Measurements from ENCODE around the gene RALBP1.
"Not testable (repeated sequence)": the region's sequence is repeated elsewhere in the genome, so short reads cannot be mapped to it uniquely, and the experiment has no call there.

The RALBP1 gene

DNA sequence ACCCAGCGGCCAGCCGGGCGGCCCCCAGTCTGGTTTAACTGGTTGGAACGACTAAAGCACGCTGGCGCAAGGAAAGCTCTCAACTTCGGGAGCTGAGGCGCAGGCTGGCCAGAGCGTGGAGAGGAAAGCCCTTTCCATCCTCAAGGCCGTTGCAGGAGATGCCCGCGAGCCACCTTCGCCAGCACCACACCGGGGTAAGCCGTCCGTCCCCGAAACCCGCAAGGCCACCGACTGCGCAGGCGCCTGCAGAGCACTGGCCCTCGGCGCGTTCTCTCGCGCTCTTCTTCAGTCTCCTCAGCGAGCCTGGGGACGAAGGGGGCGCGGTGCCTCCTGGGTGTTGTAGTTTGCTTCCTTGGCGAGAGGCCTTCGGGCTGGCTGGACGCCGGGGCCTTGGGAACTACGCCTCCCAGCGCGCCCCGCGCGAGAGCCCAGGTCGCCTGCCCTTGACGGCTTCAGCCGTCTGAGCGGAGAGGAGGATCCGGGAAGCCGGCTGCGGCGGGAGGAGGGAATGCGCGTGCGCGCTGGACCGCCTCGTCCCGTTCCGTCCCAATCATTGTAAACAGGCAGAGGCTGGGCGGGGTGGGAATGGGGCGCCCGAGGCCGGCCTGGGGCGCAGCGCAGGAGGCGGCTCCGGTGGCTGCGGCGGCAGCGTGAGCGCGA lies at the start of gene RALBP1:
TSS of gene RALBP1 (plus strand) at position 531 of the 660 bp plus-strand sequence. CDS start 37,533 bp downstream, outside the sequence.
- DNase-seq, result peak; percentile 99

DNA sequence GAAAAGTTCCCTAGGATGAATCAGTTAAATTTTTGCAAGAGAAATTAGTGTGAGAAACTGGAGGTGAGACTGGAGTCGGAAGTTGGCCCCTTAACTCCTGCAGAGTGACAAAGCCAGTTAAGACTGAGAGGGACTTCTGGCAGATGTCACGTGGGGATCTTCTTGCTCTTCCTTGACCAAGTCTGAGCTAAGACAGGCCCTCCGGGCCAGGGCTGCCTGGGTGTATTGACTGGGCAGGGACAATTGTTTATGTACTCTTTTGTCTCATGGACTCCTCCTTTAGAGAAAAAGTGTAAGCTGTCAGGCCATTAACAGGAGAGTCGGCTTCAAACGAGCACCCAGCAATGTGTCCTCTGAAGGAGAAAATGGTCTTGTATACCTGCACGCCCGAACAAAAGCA lies 48.6 kb upstream of the RALBP1 start:
- no peak for DNase-seq

DNA sequence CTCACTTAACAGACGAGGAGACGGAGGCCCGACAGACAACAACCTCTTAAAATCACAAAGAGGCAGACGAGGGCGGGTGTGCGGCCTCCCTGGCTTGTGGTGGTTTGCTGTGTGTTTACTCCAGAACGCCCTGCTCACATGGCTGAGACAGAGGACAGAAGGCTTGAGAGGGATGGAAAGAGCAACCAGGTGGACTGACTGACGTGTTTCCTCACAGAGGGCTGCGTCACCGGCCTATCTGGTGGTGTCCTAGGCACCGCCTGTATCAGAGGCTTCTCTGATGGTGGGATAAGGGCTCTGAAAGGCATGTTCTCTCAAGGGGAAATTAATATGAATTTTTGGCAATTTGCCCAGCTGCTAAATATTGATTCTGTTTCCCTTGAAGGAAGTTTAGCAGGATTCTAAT lies 47.0 kb upstream of the RALBP1 start:
- DNase-seq, result no peak

DNA sequence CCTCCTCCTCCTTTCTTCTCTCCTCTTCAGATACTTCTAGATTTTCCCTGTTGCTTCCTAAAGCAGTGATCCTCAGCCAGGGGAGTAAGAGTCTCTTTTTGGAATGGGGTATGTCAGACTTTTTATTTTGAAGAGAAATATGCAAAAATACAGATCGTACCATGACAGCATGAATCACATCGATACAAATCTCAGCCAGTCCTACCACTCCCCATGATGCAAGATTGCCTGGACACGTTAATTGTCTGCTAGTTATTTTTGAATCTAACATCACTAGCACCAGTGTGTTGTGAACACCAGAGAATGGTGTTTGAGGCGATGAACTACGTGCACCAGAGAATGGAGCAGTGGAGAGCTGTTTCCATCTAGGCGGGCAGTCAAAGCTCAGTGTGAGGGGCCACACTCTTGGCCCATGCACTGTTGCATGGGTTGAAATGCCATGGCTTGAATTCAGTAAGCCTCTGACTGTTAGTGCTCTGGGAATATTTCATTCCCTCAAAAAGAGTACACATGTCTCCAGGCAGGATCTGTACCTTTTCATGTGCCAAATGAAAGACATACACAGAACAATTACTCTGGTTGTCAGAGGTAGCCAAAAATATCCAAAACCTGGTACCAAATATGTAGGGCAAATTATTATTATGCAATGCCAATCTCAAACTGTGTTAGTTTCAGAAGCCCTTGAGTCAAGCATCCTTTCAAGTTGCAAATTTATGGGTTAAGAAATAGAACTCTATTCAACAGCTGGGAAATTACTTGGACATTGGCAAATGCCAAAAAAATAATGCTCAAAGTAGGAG lies 46.3 kb upstream of the RALBP1 start:
- DNase-seq, result no peak

DNA sequence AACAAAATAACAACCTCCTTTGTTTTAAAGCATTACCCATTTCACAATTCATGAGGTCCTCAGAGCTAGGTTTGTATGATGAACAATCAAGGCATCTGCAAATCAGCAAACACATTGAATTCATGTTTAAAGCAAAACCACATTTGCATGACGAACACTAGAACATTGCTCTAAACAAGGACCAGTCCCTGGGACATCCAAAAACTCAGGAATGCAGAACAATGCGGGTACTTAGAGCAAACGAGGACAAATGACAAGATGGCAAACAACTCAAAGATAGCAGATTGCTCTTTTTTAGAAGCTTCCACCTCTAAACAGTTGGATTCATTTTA lies 45.7 kb upstream of the RALBP1 start:
- no peak for DNase-seq

DNA sequence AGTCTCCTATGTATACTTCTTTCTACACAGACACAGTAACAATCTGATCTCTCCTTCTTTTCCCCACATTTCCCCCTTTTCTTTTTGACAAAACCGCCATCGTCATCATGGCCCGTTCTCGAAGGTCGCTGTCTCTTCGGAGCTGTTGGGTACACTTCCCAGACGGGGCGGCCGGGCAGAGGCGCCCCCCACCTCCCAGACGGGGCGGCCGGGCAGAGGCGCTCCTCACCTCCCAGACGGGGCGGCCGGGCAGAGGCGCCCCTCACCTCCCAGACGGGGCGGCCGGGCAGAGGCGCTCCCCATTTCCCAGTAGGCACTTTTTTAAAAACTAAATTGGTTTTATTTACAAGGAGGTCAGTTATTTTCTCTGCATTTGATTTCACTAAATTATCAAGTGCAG lies 45.0 kb upstream of the RALBP1 start:
- DNase-seq, result not testable (repeated sequence)

DNA sequence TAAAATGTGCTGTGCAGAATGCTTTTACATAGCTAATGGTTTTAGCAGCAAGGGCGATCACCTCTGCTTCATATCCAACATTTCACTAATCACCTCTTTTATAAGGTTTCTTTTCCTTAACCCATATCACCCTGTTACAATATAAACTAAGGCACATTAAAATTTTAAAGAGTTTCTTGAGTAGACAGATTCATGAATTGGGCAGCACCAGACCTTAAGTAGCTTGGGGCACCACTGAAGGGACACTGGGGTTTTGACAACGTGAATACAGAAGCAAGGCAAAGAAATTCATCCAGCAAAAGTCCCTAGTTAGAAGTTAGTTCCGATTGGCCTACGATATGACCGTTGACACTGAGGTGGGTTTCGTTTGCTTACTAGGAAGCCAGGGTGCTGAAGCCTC lies 44.0 kb upstream of the RALBP1 start:
- DNase-seq, result no peak

DNA sequence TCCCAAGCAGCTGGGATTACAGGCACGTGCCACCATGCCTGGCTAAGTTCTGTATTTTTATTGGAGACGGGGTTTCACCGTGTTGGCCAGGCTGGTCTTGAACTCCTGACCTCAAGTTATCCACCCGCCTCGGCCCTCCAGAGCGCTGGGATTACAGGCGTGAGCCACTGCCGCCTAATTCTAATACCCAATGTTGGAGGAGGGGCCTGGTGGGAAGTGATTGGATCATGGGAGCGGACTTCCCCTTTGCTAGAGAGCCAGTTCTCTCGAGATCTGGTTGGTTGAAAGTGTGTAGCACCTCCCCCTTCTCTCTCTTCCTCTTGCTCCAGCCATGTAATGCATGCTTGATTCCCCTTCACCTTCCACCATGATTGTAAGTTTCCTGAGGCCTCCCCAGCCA lies 42.2 kb upstream of the RALBP1 start:
- DNase-seq, result not testable (repeated sequence)

DNA sequence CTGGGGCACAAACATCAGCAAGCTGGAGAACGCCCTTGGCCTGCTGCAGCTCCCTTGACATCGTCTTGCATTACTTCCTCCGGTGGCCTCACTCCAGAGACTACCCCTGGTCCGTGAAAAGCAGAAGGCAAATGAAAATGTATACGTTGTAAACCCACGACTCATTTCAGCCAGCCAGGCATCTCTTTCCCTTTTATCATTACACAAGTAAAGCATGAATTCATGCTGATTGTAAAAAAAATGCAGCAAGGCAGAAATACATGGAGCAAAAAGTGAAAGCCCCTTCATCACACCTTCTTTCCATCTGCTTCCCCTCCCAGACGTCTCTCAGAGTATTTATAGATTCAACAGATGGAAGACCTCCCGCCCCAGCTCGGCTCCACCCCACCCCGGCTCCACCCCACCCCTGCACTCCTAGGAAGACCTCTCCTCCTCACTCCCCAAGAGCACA lies 41.6 kb upstream of the RALBP1 start:
- no peak for DNase-seq

DNA sequence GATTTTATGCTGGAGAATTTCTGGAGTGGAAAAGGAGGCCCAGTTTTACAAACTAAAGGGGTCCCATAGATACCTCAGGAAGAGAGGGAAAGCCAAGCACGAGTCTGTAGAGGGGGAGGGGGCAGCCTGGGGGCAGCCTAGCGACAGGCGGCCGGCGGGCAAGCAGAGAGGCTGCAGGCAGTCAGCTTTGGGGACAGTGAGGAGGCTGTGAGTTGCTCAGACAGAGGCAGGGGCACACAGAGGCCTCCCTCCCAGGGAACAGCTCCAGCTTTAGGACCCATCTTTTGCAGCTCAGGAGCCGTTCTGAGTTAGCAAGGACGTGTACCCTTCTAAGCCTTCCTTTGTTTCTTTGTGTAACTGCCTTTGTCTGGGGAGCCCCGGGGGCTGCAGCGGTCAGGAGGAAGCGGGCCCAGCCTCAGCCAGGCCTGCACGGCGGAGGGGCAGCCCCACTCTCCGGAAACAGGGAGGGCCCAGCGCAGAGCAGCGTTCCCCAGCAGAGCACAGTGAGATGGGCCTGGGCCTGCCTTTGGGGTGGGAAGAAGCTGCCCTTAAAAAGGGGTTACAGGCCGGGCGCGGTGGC lies 41.1 kb upstream of the RALBP1 start:
- no peak for DNase-seq

DNA sequence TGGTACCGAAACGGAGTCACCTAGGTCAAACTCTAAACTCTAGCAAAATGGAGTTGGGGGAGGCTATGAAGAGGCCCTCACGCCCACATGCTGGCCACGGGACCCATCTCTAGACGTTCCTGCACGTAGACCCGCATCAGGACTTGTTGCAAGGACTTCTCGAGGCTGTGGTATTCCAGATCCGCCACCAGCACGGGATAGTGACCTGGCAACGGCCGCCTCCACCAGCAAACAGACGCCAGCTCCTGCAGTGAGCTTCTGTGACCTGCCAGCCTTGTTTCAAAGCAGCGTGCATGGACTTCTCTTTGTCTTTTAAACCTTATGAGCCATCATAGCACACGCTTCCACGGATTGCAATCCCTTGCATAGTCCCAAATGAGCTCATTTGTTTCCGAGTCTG lies 40.3 kb upstream of the RALBP1 start:
- no peak for DNase-seq

DNA sequence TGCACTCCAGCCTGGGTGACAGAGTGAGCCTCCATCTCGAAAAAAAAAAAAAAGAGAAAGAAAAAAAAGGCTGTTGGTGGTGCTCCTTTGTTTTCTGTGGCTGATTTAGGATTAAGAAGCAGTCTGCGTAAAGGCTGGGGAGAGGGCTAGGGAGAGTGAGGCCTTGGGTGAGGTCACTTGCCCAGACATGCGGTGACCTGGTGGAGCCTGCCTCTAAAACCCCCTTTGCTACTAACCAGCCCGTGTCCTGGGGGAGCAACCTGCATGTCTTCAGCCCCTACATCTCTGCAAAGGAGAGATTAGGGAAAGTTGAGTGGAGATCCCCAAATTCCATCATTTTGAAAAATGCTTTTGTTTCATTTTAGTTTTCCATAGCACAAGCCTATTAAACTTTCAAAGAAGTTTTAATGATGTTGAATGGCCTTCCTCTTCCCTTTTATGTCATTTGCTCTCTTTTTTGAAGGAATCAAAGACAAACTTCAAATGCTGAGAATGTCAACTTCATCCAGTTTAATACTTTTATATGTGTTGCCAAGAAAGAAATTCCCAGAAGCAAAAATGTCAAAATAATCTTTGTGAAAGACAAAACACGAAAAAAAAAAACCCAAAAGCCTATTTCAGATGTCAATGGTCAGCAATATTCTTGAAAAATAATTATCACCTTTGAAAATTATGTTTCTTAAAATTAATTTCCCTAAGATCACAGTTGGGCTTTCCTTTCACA lies 38.9 kb upstream of the RALBP1 start:
- no peak for DNase-seq

DNA sequence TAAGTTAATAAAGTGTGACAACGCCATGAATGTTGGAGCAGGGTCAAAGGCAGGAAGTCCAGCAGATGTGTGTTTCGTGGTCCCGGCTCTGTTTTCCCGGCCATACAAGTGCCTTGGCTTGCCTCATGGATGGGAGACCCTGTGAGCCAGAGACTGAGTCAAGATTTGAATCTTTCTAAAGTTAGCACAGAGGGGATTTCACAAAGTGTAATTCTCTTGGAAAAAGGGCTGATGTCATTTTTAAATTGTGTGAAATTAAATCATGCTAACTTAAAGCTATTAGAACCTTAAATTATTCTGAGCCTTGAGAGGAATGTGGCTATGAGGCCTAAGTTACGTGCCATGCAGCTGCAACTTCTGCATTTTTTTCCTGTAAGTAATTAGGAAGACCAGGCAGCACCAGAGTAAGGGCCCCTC lies 38.3 kb upstream of the RALBP1 start:
- no peak for DNase-seq

DNA sequence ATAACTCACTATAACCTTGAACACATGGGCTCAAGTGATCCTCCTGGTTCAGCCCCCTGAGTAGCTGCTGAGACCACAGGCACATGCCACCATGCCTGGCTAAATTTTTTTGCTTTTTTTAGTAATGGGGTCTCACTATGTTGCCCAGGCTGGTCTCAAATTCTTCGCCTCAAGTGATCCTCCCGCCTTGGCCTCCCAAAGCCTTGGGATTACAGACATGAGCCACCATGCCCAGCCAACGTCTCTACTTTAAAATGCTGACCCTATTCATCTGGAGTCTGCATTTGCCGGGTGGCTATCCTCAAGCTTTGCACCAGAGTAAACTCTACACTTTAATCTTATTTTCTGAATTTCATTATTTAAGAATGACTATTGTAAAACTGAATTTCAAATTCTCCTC lies 37.6 kb upstream of the RALBP1 start:
- DNase-seq, result no peak

DNA sequence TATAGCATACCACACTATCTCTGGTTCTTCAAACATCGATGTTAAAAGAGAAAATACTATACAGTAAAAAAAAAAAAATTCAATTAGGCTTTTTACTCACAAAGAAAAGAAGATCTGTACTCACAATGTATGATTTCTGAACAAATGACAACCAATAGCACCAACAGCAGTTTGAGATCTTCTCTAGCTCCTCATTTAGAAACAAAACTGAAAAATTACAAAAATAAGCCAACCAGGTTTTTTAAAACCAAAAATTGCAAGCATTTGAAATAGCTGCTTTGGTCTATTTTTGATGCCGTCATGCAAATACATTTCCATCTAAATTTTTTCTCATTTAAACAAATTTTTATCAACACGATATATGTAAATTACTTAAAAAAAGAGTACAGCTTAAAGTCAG lies 34.3 kb upstream of the RALBP1 start:
- no peak for DNase-seq

DNA sequence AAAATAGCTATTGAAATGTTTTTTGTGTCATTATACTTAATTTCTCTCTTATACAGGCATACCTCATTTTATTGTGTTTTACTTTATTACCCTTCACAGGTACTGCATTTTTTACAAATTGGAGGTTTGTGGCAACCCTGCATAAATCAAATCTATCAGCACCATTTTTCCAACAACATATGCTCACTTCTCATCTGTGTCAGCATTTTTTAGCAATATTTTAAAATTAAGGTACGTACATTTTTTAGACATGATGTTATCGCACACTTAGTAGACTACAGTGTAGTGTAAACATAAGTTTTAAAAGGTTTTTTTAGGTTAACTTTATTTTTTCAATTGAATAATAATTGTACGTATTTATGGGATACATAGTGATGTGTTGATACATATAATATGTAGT lies 30.8 kb upstream of the RALBP1 start:
- DNase-seq, result no peak

DNA sequence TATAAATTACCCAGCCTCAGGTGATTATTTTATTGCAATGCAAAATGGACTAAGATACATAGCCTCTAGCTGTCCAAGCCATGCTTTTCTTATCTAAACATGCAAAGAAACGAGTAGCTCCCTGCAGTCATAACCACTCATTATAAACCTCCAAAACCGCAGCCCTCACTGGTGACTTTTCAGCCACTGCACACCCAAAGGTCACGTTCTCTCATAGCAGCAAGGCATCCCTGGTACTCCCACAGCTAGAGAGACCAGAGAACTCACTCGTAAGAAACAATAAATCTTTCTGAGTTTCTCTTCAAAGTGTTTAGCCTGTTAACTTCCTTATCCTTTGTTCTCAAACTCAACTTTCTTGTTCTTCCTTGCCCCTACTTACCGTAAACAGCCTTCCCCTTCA lies 28.5 kb upstream of the RALBP1 start:
- DNase-seq, result no peak

DNA sequence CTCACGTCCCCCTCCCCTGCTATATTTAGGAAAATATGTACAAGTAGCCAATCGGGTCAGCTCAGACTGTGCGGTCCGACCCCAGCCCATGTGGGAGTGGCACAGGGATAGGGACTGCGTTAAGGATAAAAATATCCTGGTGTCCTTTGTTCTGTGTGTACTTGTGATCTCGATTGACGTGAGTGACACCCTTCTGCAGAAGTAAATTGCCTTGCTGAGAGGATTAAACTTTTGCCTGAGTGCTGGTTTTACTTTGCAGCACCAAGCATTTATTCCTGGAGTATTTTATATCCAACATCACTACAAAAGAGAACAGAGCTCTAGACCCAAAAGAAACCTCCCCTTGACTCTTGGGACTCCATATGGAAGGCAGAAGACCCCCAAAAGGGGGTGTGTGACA lies 28.0 kb upstream of the RALBP1 start:
- DNase-seq, result no peak

DNA sequence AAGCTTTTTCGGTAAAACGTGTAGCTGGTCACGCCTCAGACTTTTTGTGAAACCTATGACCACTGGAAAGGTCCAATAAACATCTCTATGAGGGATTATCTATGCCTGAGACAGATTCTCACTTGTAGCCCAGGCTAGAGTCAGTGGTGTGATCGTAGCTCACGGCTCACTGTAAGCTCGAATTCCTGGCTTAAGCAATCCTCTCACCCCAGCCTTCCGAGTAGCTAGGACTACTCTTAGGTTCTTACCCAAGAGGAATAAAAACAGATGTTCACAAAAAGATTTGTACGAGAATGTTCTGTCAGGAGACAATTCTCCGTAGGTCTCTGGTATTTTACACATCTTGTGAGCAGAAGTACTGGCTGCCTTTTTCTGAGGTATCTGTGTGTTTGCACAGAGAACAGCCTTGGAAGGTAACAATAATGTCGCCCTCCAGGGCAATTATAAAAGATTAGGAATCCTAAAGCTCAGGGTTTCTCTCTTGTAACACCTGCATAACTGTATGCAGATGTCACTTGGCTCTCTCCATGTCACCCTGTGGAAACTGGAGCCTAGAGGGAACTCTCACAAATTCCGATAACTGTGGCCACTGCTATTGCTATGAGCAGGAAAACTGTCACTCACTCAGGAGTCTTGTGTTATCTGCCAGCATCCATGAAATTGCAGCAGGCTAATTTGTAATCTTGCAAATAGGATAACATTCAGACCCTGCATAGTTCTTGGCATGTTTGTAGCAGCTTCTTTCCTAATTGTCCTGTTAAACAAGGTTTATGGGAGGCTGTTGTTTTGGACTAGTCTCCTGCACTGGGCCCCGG lies 25.5 kb upstream of the RALBP1 start:
- DNase-seq, result no peak

DNA sequence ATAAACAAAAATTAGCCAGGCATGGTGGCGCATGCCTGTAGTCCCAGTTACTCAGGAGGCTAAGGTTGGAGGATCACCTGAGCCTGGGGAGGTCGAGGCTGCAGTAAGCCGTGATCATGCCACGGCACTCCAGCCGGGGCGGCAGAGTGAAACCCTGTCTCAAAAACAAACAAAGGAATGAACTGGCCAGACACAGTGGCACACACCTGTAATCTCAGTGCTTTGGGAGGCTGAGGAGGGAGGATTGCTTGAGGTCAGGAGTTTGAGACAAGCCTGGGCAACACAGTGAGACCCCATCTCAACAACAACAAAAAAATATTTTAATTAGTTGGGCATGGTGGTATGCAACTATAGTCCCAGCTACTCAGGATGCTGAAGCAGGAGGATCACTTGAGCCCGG lies 24.4 kb upstream of the RALBP1 start:
- DNase-seq, result not testable (repeated sequence)

DNA sequence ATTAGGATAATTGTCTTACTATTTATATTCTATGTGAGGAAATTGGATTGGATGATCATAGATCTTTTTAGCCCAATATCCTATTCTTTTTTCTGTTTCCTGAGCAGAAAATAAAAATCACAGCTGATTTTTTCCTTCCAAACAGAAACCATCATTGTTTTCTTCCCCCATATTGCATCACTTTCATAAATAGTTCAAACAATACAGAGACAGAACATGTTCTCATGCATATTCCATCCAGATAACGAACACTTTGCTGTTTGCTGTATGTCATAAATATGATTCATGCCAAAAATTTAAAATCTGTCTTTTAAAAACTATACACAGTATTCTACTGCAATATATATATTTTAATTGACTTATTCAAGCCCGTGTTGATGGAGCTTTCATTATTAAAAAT lies 22.0 kb upstream of the RALBP1 start:
- DNase-seq, result no peak

DNA sequence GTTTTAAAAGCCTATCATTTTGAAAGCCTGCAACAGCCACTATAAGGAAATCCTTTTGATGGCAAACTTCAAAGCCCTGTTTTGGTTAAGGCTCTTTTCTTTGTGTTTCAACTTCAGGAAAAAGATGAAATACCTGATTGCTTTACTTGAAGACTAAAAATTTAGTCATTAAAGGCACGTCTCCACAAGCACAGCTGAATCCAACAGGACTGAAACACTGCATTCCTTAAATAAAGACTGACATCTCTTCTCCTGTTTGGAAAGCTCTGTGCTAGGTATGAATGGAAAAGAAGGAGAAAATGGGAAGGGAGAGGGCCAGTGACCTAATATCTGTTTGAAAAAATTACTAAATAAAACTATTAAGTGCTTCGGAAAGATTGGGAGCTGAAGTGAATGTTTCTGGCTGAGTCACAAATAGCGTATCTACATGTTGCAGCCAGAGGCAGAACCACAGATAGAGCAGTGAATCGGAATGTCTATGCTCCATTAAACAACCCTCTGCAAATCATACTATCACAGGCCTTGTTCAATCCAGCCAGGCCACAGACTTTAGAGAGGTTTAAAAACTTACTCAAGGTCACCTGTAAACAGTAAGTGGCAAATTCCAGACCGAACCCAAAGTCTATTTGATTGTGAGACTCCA lies 21.1 kb upstream of the RALBP1 start:
- DNase-seq, result no peak

Data from NCI-H446 (cell line).